Measurements from ENCODE around the gene PLK2.

The PLK2 gene

GRCh38 chr5:58456026-58456425, 3.9 kb downstream of the PLK2 start:
- DNase-seq (ENCODE audit: extremely low spot score): no peak
- CTCF ChIA-PET: no interaction called here
- POLR2A ChIA-PET: no interaction called here
- no peak for TF ChIP-seq FOXA1 (IDR thresholded peaks at IDR 0.05)
- TF ChIP-seq HDGF (IDR thresholded peaks at IDR 0.05; ENCODE audit: borderline replicate concordance): no peak
- no peak for TF ChIP-seq BHLHE40 (IDR thresholded peaks at IDR 0.05; ENCODE audit: borderline replicate concordance)
- no peak for TF ChIP-seq L3MBTL2 (conservative IDR thresholded peaks at IDR 0.05)
- no peak for TF ChIP-seq LEF1 (IDR thresholded peaks at IDR 0.05; ENCODE audit: borderline replicate concordance)
- TF ChIP-seq NFRKB (IDR thresholded peaks at IDR 0.05): no peak
- no peak for TF ChIP-seq ARNT (IDR thresholded peaks at IDR 0.05)
- TF ChIP-seq TARDBP (IDR thresholded peaks at IDR 0.05): no peak
- no peak for TF ChIP-seq ZNF384 (IDR thresholded peaks at IDR 0.05)
- no peak for TF ChIP-seq SP1 (IDR thresholded peaks at IDR 0.05)
- TF ChIP-seq ELF4 (IDR thresholded peaks at IDR 0.05): no peak
- TF ChIP-seq PKNOX1 (IDR thresholded peaks at IDR 0.05): no peak
- TF ChIP-seq FOXK2 (IDR thresholded peaks at IDR 0.05): no peak
- no peak for TF ChIP-seq FOXM1 (IDR thresholded peaks at IDR 0.05; ENCODE audit: borderline replicate concordance)
- TF ChIP-seq SUZ12 (IDR thresholded peaks at IDR 0.05): no peak
- no peak for TF ChIP-seq CTBP1 (IDR thresholded peaks at IDR 0.05; ENCODE audit: borderline replicate concordance)

- CTCF ChIA-PET: no interaction called here
- TF ChIP-seq CTBP1 (IDR thresholded peaks at IDR 0.05; ENCODE audit: borderline replicate concordance): no peak
- POLR2A ChIA-PET: no interaction called here
- DNase-seq (ENCODE audit: extremely low spot score): no peak
These were observed 4.4 kb downstream of the PLK2 start for GRCh38 chr5:58455480-58455879.

- CTCF ChIA-PET: no interaction called here
- DNase-seq (ENCODE audit: extremely low spot score): no peak
- POLR2A ChIA-PET: no interaction called here
- no peak for TF ChIP-seq CTBP1 (IDR thresholded peaks at IDR 0.05; ENCODE audit: borderline replicate concordance)
- no peak for TF ChIP-seq PKNOX1 (IDR thresholded peaks at IDR 0.05)
- no peak for TF ChIP-seq ELF4 (IDR thresholded peaks at IDR 0.05)
- no peak for TF ChIP-seq FOXM1 (IDR thresholded peaks at IDR 0.05; ENCODE audit: borderline replicate concordance)
- TF ChIP-seq TARDBP (IDR thresholded peaks at IDR 0.05): no peak
- no peak for TF ChIP-seq HDGF (IDR thresholded peaks at IDR 0.05; ENCODE audit: borderline replicate concordance)
- TF ChIP-seq ZNF384 (IDR thresholded peaks at IDR 0.05): no peak
- TF ChIP-seq NFRKB (IDR thresholded peaks at IDR 0.05): no peak
- no peak for TF ChIP-seq LEF1 (IDR thresholded peaks at IDR 0.05; ENCODE audit: borderline replicate concordance)
- no peak for TF ChIP-seq FOXA1 (IDR thresholded peaks at IDR 0.05)
- TF ChIP-seq SP1 (IDR thresholded peaks at IDR 0.05): no peak
- TF ChIP-seq SUZ12 (IDR thresholded peaks at IDR 0.05): no peak
- TF ChIP-seq L3MBTL2 (conservative IDR thresholded peaks at IDR 0.05): no peak
- TF ChIP-seq BHLHE40 (IDR thresholded peaks at IDR 0.05; ENCODE audit: borderline replicate concordance): no peak
- no peak for TF ChIP-seq ARNT (IDR thresholded peaks at IDR 0.05)
- TF ChIP-seq FOXK2 (IDR thresholded peaks at IDR 0.05): no peak
These were observed 4.8 kb downstream of the PLK2 start for GRCh38 chr5:58455066-58455465.

GRCh38 chr5:58454025-58454424, 5.9 kb downstream of the PLK2 start:
- TF ChIP-seq SUZ12 (IDR thresholded peaks at IDR 0.05) (no peak), PKNOX1 (IDR thresholded peaks at IDR 0.05) (no peak)
- DNase-seq (ENCODE audit: extremely low spot score): no peak
- CTCF ChIA-PET: interaction anchor here (0.6 kb wide), 1 partner anchor 747 kb away, joined by 5 read pairs; no protein-coding TSS in a partner anchor
- POLR2A ChIA-PET: no interaction called here

GRCh38 chr5:58453306-58453705, 6.6 kb downstream of the PLK2 start:
- no peak for DNase-seq (ENCODE audit: extremely low spot score)
- POLR2A ChIA-PET: no interaction called here
- TF ChIP-seq SP1 (IDR thresholded peaks at IDR 0.05) (no peak), TARDBP (IDR thresholded peaks at IDR 0.05) (no peak), FOXK2 (IDR thresholded peaks at IDR 0.05) (no peak), ELF4 (IDR thresholded peaks at IDR 0.05) (no peak), HDGF (IDR thresholded peaks at IDR 0.05; ENCODE audit: borderline replicate concordance) (no peak), ARNT (IDR thresholded peaks at IDR 0.05) (no peak), LEF1 (IDR thresholded peaks at IDR 0.05; ENCODE audit: borderline replicate concordance) (no peak), PKNOX1 (IDR thresholded peaks at IDR 0.05) (no peak), NFRKB (IDR thresholded peaks at IDR 0.05) (no peak), BHLHE40 (IDR thresholded peaks at IDR 0.05; ENCODE audit: borderline replicate concordance) (no peak), L3MBTL2 (conservative IDR thresholded peaks at IDR 0.05) (no peak), CTBP1 (IDR thresholded peaks at IDR 0.05; ENCODE audit: borderline replicate concordance) (no peak), SUZ12 (IDR thresholded peaks at IDR 0.05) (no peak), FOXM1 (IDR thresholded peaks at IDR 0.05; ENCODE audit: borderline replicate concordance) (no peak), ZNF384 (IDR thresholded peaks at IDR 0.05) (no peak)
- CTCF ChIA-PET: interaction anchor here (0.6 kb wide), 1 partner anchor 747 kb away, joined by 5 read pairs; no protein-coding TSS in a partner anchor

GRCh38 chr5:58452566-58453258, 7.2 kb downstream of the PLK2 start:
- CTCF ChIA-PET: no interaction called here
- POLR2A ChIA-PET: no interaction called here
- TF ChIP-seq ARNT (IDR thresholded peaks at IDR 0.05) (no peak), SUZ12 (IDR thresholded peaks at IDR 0.05) (no peak), FOXM1 (IDR thresholded peaks at IDR 0.05; ENCODE audit: borderline replicate concordance) (no peak), SP1 (IDR thresholded peaks at IDR 0.05) (no peak), ELF4 (IDR thresholded peaks at IDR 0.05) (no peak), L3MBTL2 (conservative IDR thresholded peaks at IDR 0.05) (no peak), PKNOX1 (IDR thresholded peaks at IDR 0.05) (no peak), ZNF384 (IDR thresholded peaks at IDR 0.05) (no peak), TARDBP (IDR thresholded peaks at IDR 0.05) (no peak), FOXK2 (IDR thresholded peaks at IDR 0.05) (no peak), HDGF (IDR thresholded peaks at IDR 0.05; ENCODE audit: borderline replicate concordance) (no peak), FOXA1 (IDR thresholded peaks at IDR 0.05) (no peak), LEF1 (IDR thresholded peaks at IDR 0.05; ENCODE audit: borderline replicate concordance) (no peak), BHLHE40 (IDR thresholded peaks at IDR 0.05; ENCODE audit: borderline replicate concordance) (no peak), NFRKB (IDR thresholded peaks at IDR 0.05) (no peak), CTBP1 (IDR thresholded peaks at IDR 0.05; ENCODE audit: borderline replicate concordance) (no peak)
- no peak for DNase-seq (ENCODE audit: extremely low spot score)
